Stimulated activated naive CD4-positive, alpha-beta T cell (primary cell): Measurements from ENCODE around the gene CHN1.

ENCODE experiments used
- DNase-seq, 6 experiments: peaks; one replicate each; lab custom pipeline; 2025; lab: John Stamatoyannopoulos, UW

The CHN1 gene

DNA sequence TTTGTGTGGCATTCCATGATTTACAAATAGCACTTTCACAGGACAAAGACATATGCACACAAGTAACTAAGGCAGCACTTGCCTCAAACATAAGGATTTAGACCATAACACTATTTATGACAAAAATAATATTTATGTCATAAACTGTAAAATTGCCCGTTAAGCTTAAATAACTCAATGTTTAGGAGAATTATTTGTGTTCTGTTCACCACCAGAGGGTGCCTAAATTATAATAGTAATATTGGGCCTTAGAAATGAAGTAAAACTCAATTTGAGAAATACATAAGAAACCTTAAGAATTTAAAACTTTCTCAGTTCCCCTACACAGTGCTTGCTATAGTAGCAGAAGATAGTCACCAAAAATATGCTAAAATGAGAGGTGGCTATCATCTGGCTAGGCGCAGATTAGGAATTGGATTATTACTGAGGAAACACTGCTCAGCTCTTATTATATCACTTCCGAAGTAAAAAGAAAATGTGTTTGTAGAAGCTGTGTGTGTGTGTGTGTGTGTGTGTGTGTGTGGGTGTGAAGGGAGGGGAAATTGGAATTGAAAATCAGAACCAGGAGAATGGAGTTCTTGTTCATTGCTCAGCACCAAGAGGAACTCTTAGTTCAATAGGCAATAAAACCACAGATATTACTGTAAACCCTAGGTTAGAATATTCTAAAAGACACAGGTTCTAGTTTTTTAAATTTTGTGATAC is 4.9 kb upstream of the CHN1 start:
- no peak for DNase-seq

DNA sequence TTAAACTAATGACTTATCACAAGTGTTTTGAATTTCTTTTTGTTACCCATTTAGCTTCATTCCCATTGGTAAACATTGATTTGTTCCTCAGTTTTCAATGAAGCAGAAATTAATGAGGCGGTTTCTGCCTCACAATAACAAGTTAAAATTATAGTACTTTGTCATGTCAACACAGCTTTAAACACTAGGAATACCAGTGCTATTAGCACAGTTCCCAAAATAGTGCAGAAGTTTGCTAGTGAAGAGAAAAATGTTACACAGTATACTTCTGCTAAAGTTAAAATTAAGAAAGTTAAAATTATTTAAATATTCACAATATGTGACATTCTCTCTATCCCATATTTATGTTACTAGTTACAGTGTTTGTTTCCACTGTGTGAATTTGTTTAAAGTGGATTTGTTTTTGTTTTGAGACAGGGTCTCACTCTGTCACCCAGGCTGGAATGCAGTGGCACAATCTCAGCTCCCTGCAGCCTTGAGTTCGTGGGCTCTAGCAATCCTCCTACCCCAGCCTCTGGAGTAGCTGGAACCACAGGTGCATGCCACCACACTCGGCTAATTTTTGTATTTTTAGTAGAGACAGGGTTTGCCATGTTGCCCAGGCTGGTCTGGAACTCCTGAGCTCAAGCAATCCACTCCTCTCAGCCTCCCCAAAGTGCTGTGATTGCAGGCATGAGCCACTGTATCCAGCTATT is 3.8 kb upstream of the CHN1 start:
- no peak for DNase-seq

GRCh38 chr2:175008009-175008408 is 2.8 kb upstream of the CHN1 start:
- no peak for DNase-seq

GRCh38 chr2:175007510-175007909 is 2.3 kb upstream of the CHN1 start:
- no peak for DNase-seq

- DNase-seq = no peak
Observed at GRCh38 chr2:175006281-175006680, 1.1 kb upstream of the CHN1 start.

GRCh38 chr2:175005733-175006264 is 618 bp upstream of the CHN1 start:
- DNase-seq = peak in 1 of 6 experiments; percentile 25

- DNase-seq = no peak
Observed at GRCh38 chr2:175004730-175004979, 526 bp downstream of the CHN1 start.

- DNase-seq = peak in 1 of 6 experiments; percentile 10
Observed at GRCh38 chr2:175003875-175004729, 1.1 kb downstream of the CHN1 start.

- no peak for DNase-seq
Observed at GRCh38 chr2:175002547-175003274, 2.5 kb downstream of the CHN1 start.

DNA sequence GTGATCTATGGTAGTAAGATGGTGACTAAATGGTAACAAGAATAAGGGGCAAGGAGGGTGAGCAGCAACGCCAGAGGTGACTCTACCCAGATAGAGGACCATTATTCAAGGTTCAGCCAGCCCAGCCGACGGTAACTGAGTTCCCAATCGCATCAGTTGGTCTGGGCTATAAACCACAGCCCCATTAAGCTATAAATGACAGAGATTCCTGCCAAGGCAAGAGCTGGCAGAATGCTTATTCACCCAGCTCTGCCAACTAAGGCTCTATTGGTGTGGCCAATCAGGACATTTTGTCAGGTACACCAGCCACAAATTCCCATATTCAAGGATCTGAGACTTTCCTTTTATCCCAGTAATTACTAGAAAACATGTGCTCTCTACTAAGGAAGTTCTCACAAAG is 3.6 kb downstream of the CHN1 start:
- DNase-seq = no peak

GRCh38 chr2:174997110-174997509 is 8.1 kb downstream of the CHN1 start:
- DNase-seq = no peak

GRCh38 chr2:174996622-174997021 is 8.6 kb downstream of the CHN1 start:
- no peak for DNase-seq

DNA sequence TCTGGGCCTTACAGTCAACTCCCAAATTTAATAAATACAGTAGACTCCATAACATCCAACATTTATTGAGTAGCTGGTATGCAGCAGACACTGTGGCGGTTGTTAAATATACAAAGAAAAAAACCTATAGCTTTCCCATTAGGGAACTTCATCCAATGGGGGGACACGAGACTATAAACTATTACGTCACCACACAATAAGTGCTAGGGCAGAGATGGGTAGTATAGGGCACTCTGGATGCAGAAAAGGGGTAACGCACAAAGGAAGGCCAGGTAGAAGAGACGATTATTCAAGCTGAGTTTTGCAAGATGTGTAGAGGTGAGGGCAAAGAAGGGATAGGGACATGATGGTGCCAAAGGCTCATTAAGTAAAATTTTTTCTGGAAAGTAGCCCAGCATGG is 10.8 kb downstream of the CHN1 start:
- no peak for DNase-seq

DNA sequence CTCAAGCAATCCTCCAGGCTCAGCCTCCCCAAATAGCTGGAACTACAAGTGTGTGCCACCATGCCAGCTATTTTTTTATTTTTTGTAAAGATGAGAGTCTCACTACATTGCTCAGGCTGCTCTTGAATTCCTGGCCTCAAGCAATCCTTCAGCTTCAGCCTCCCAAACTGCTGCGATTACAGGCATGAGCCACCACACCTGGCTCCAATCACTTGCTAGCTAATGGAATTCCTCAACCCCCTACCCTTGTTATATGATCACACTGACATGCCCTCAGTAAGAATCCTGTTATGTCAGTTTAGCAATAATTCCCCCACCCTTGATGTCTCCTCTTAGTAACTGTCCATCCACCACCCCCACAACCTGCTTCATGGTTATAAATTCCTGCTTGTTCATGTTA is 12.3 kb downstream of the CHN1 start:
- DNase-seq = no peak

DNA sequence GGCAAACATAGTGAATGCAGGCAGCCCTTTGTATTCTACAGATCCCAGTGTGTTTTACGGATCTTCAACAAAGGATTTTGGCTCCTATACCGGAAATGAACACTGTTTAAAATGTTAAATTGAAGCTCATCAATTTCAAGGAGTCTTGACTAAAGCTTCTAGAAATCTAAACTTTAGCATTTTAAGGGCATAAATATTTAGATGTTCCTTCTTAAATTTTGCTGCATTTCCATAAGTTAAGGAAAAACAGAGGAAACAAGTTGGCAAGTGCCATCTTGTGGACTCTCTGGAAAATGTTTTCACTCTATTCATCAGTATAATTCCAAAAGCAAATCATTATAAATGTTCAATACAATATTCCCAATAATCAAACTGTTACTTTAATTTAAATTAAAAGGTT is 19.6 kb downstream of the CHN1 start:
- DNase-seq = no peak

DNA sequence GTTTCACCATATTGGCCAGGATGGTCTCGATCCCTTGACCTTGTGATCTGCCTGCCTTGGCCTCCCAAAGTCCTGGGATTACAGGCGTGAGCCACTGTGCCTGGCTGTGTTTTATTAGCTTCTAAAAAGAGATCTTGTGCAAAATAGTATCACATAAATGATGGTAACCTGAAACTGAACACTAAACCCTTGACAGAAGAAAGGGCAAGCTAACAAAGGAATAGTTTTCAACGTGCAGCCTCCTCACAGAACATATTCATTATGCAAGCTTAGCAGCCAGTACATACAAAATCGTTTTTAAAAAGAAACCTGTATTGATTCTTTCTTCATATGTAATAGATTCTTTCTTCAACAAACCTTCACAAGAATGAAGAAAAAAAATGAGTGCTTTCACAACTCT is 20.6 kb downstream of the CHN1 start:
- no peak for DNase-seq

GRCh38 chr2:174981331-174981730 is 23.9 kb downstream of the CHN1 start:
- no peak for DNase-seq

DNA sequence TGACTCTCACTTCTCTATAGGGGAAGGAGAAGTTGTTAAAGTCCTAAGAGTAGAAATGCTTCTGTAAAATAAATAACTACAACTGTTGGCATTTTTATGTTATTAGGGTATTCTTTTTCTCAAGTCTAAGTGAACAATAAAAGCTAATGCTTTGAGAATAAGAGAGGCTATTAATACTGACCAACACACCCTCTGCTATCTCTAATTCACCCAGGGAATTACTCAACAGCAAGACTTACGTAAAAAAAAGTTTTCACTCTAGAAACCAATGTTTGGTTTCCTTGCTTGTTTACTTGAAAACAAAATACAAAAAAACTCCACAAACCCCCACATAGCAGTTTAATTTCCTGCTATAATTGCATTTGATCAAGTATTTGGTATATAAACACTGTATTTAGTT is 25.2 kb downstream of the CHN1 start:
- no peak for DNase-seq

DNA sequence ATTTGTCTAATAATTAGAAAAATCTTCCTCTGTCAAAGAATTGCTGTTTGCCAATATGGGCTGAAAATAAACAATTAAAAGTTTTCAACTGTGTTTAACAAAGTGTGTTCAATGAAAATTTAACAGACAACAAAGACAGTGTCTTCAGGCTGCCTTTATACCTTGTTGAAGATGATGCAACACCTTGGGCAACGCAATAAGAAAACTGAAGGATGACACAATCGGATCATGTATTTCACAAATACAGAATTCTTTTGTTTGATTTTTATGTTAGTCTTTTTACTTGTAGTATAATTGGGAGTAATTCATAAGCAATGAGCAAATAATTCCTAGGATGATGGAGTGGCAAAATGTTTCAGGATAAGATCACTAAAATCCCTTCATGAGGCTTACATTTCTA is 27.8 kb downstream of the CHN1 start:
- no peak for DNase-seq

GRCh38 chr2:174974131-174974530 is 31.1 kb downstream of the CHN1 start:
- DNase-seq = no peak

DNA sequence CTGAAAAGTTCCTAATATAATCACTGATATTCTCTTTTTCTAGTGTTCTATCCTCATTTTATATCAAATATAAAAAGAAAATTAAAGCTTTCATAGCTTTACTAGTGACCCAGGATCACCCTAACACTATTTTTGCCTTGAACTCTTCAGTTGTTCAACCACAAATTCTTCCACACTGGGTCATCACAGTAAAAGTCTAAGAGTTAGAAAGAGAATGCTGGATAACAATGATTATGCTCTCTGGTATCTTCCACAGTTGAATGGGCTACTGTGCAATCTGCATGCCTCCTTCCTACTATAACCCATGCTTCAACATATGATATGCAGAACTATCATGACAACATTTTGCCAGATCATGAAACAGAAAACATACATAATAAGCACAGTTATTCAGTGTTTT is 32.3 kb downstream of the CHN1 start:
- no peak for DNase-seq
